Caco-2 (cell line): ENCODE measurements around the gene DENND1B. TPM values are rescaled to one million over a fixed set of nuclear protein-coding genes. Genes with fewer than 3 reads are reported as not detected.

Experiments
- BruUV-seq: library from RNA; stranded (reverse); fragments of 400-500 nt; replicated peaks from 2 replicates; lab custom pipeline; 2021; lab: Mats Ljungman, UMichigan
- CTCF ChIA-PET: fragments of 300-600 bp; sonication (Branson Sonifier 250); formaldehyde crosslinking; loops from one replicate; lab custom pipeline; 2022; ENCODE audit warnings: antibody characterized with exemption; lab: Charles Lee
- POLR2A ChIA-PET: fragments of 300-600 bp; sonication (Branson Sonifier 250); formaldehyde crosslinking; loops from one replicate; lab custom pipeline; 2022; ENCODE audit warnings: antibody characterized with exemption; lab: Charles Lee
- DNase-seq, 2 experiments: peaks; one replicate each; pipeline versions ENCODE4 v3.0.0 to v3.0.0-alpha.2; 2020 to 2022
- H3K27me3 ChIP-seq: replicated peaks from 2 replicates; pipeline ENCODE4 v1.6.0; 2011; ENCODE audit warnings: low read length; ENCODE audit not compliant: control insufficient read depth, insufficient read depth
- H3K36me3 ChIP-seq: 2 replicates; pipeline ENCODE4 v1.5.1; 2011; ENCODE audit warnings: low read length; ENCODE audit not compliant: control insufficient read depth, insufficient read depth
- H3K4me1 ChIP-seq: fragments of 250-450 bp; sonication (Bioruptor Pico); 2 replicates; pipeline ENCODE4 v1.5.1; 2020; ENCODE audit warnings: mild to moderate bottlenecking
- H3K4me3 ChIP-seq: 2 replicates; pipeline ENCODE4 v1.5.1; 2011; ENCODE audit warnings: low read depth, mild to moderate bottlenecking, control low read depth, low read length
- H3K9me3 ChIP-seq: fragments of 250-450 bp; sonication (Bioruptor Pico); 2 replicates; pipeline ENCODE4 v1.5.1; 2020; ENCODE audit warnings: mild to moderate bottlenecking, moderate library complexity
- H3K27ac Mint-ChIP-seq: one replicate; pipeline ENCODE4 v1.8.0; 2022; ENCODE audit warnings: mixed read lengths; ENCODE audit not compliant: unreplicated experiment
- H3K27me3 Mint-ChIP-seq: one replicate; pipeline ENCODE4 v1.8.0; 2022; ENCODE audit warnings: mixed read lengths; ENCODE audit not compliant: insufficient read depth, unreplicated experiment
- H3K36me3 Mint-ChIP-seq: one replicate; pipeline ENCODE4 v1.8.0; 2022; ENCODE audit warnings: mild to moderate bottlenecking, mixed read lengths; ENCODE audit not compliant: insufficient read depth, unreplicated experiment
- H3K4me1 Mint-ChIP-seq: one replicate; pipeline ENCODE4 v1.8.0; 2022; ENCODE audit warnings: low read depth, mixed read lengths; ENCODE audit not compliant: unreplicated experiment
- H3K4me3 Mint-ChIP-seq: one replicate; pipeline ENCODE4 v1.8.0; 2022; ENCODE audit warnings: mild to moderate bottlenecking, moderate library complexity, mixed read lengths; ENCODE audit not compliant: unreplicated experiment
- H3K9me3 Mint-ChIP-seq: one replicate; pipeline ENCODE4 v1.8.0; 2022; ENCODE audit warnings: mixed read lengths; ENCODE audit not compliant: unreplicated experiment
- intact Hi-C: fragments of 100-400 bp; cut with micrococcal nuclease; formaldehyde crosslinking; loops from one replicate; pipeline ENCODE4 v1.10.0; 2022; ENCODE audit not compliant: unreplicated experiment
- total RNA-seq: library from RNA; stranded (reverse); gene quantifications from 2 replicates; pipeline ENCODE4 v1.2.3, GENCODE V29; 2022
- TF ChIP-seq, protein P1 (sequence below), 2 experiments: fragments of 200-600 bp in 1 of 2; IDR thresholded peaks; 1 replicate in 1 of 2; 2 replicates in 1 of 2; pipeline versions ENCODE4 v1.5.1 to v1.8.0; 2011 to 2022; ENCODE audit warnings: antibody characterized with exemption in 1 of 2, control low read depth in 1 of 2, inconsistent platforms in 1 of 2, low read depth in 1 of 2, low read length in 1 of 2, mild to moderate bottlenecking in 1 of 2, moderate library complexity in 1 of 2; ENCODE audit not compliant: insufficient read depth in 1 of 2, severe bottlenecking in 1 of 2, unreplicated experiment in 1 of 2

The DENND1B gene
- total RNA-seq, 1 experiment from 2014 or later = 9.6 TPM

DNA sequence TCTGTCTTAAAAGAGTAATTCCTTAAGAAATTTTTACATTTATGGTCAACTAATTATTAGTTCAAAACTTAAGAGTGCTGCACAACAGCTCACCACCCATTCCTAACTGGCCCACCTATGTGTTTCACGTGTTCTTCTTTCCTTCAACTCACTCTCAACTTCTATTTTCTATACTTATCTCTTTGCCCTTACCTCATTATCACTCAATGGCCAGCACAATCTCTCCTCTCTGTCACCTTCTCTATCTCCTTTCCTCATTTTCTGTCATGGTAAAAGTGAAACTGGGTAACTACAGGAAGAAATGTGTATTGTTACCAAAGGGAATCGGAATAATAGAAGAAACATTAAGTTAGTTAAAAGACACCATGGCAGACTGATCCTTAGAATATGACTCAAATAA lies 43.1 kb downstream of the DENND1B start:
- H3K4me3 Mint-ChIP-seq = no peak overlapping the region
- H3K9me3 Mint-ChIP-seq = no peaks in the 10 kb centered on the region
- Histone ChIP-seq H3K9me3 (no peaks in the 10 kb centered on the region), H3K27me3 (no peaks in the 10 kb centered on the region), H3K36me3 (no peaks in the 10 kb centered on the region), H3K4me3 (no peak overlapping the region), H3K4me1 (no peaks in the 10 kb centered on the region)
- H3K36me3 Mint-ChIP-seq = no peaks in the 10 kb centered on the region
- no TSS peak for BruUV-seq
- POLR2A ChIA-PET = no interaction called here
- DNase-seq = no peak
- intact Hi-C loops = no loop called here
- TF ChIP-seq, protein P1, sequence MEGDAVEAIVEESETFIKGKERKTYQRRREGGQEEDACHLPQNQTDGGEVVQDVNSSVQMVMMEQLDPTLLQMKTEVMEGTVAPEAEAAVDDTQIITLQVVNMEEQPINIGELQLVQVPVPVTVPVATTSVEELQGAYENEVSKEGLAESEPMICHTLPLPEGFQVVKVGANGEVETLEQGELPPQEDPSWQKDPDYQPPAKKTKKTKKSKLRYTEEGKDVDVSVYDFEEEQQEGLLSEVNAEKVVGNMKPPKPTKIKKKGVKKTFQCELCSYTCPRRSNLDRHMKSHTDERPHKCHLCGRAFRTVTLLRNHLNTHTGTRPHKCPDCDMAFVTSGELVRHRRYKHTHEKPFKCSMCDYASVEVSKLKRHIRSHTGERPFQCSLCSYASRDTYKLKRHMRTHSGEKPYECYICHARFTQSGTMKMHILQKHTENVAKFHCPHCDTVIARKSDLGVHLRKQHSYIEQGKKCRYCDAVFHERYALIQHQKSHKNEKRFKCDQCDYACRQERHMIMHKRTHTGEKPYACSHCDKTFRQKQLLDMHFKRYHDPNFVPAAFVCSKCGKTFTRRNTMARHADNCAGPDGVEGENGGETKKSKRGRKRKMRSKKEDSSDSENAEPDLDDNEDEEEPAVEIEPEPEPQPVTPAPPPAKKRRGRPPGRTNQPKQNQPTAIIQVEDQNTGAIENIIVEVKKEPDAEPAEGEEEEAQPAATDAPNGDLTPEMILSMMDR (IDR thresholded peaks at IDR 0.05; ENCODE audit: insufficient read depth in 1 of 2, low read depth in 1 of 2, low read length in 1 of 2, severe bottlenecking in 1 of 2, unreplicated experiment in 1 of 2) = no peak
- no peaks in the 10 kb centered on the region for H3K4me1 Mint-ChIP-seq
- H3K27ac Mint-ChIP-seq = no peak overlapping the region
- CTCF ChIA-PET = no interaction called here
- H3K27me3 Mint-ChIP-seq = no peaks in the 10 kb centered on the region

DNA sequence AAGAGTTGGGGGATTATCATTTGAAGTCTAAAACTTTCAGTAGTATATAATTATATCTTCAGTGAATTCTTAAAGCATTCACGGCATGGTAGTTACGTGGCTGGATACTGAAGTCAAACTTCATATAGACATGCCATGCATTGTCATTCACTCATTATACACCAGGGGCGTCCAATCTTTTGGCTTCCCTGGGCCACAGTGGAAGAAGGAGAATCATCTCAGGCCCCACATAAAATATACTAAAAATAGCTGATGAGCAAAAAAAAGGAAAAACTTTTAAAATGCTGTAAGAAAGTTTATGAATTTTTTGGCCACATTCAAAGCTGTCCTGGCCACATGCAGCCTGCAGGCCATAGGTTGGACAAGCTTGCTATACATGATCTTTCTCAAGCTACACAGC lies 43.8 kb downstream of the DENND1B start:
- BruUV-seq = no TSS peak

DNA sequence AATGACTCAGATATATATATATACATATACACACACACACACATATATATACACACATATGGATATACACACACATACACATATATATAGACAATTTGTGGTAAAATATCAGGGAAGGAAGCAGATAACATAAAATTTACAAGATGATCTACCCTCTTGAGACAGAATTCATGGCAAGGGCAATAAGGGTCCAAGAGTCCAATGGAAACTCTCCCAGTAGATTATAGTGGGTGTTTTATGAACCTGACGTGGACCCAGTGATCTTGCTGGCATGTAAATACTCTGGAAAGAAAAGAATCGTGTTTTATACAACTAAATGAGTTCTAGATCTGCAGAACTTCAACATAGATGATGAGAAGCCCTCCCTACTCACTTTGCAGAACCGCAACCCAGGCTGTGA lies 49.3 kb downstream of the DENND1B start:
- TF ChIP-seq, protein P1 (IDR thresholded peaks at IDR 0.05; ENCODE audit: insufficient read depth in 1 of 2, low read depth in 1 of 2, low read length in 1 of 2, severe bottlenecking in 1 of 2, unreplicated experiment in 1 of 2) = no peak
- Mint-ChIP-seq H3K9me3 (peaks cover 23% of the 10 kb centered on the region), H3K36me3 (no peaks in the 10 kb centered on the region), H3K27ac (no peak overlapping the region), H3K4me3 (no peak overlapping the region), H3K4me1 (no peaks in the 10 kb centered on the region), H3K27me3 (no peaks in the 10 kb centered on the region)
- no TSS peak for BruUV-seq
- Histone ChIP-seq H3K4me3 (no peak overlapping the region), H3K36me3 (no peaks in the 10 kb centered on the region), H3K4me1 (no peaks in the 10 kb centered on the region), H3K9me3 (peaks cover 13% of the 10 kb centered on the region), H3K27me3 (no peaks in the 10 kb centered on the region)
- POLR2A ChIA-PET = no interaction called here
- intact Hi-C loops = no loop called here
- CTCF ChIA-PET = no interaction called here
- no peak for DNase-seq

More for the DNA sequence above, 43.8 kb downstream of the DENND1B start:
- CTCF ChIA-PET = no interaction called here
- TF ChIP-seq, protein P1 (IDR thresholded peaks at IDR 0.05; ENCODE audit: insufficient read depth in 1 of 2, low read depth in 1 of 2, low read length in 1 of 2, severe bottlenecking in 1 of 2, unreplicated experiment in 1 of 2) = no peak
- H3K4me3 ChIP-seq = no peak overlapping the region
- H3K36me3 ChIP-seq = no peaks in the 10 kb centered on the region
- peaks cover 3% of the 10 kb centered on the region for H3K9me3 Mint-ChIP-seq
- POLR2A ChIA-PET = no interaction called here
- no peaks in the 10 kb centered on the region for H3K27me3 Mint-ChIP-seq
- H3K27ac Mint-ChIP-seq = no peak overlapping the region
- no peaks in the 10 kb centered on the region for H3K4me1 ChIP-seq
- no peak overlapping the region for H3K4me3 Mint-ChIP-seq
- H3K9me3 ChIP-seq = no peaks in the 10 kb centered on the region
- no peaks in the 10 kb centered on the region for H3K36me3 Mint-ChIP-seq
- no peak for DNase-seq
- intact Hi-C loops = no loop called here
- H3K27me3 ChIP-seq = no peaks in the 10 kb centered on the region
- H3K4me1 Mint-ChIP-seq = no peaks in the 10 kb centered on the region
